Measurements from ENCODE around the gene LCMT1. TPM values are rescaled to one million over a fixed set of nuclear protein-coding genes. Genes with fewer than 3 reads are reported as not detected.

LCMT1 gene
- polyA plus RNA-seq, 3 donors = 27.2 to 34.2 (median 33.1) TPM

DNA sequence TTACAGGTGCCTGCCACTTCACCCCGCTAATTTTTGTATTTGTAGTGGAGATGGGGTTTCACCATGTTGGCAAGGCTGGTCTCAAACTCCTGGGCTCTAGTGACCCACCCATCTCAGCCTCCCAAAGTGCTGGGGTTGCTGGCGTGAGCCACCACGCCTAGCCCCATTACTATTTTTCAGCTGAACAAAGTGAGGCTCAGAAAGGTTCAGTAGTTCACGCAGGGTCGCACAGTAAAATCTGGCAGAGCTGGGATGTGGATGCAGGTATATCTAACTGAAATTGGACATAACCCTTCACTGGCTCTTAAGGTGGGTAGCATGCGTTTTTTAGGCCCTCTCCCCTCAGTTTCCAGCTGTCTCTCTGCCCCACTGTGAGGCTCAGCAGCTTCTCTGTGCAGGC lies 112.4 kb downstream of the LCMT1 start:
- Histone ChIP-seq H3K27ac (ENCODE audit: low read depth in 1 of 2, low read length in 2 of 2) (no peak overlapping the region), H3K9me3 (replicated peaks in 1 of 2; ENCODE audit: control insufficient read depth in 1 of 2, insufficient read depth in 1 of 2, low read length in 2 of 2) (no peaks in the 10 kb centered on the region), H4K20me1 (ENCODE audit: insufficient read depth, low read length) (no peaks in the 10 kb centered on the region), H3K4me1 (ENCODE audit: control insufficient read depth in 1 of 2, insufficient read depth in 2 of 2, low read length in 2 of 2) (no peaks in the 10 kb centered on the region), H3K4me2 (replicated peaks; ENCODE audit: extremely low read depth, low read length, poor library complexity, severe bottlenecking) (no peak overlapping the region), H2AFZ (ENCODE audit: insufficient read depth, low read depth, low read length, poor library complexity, severe bottlenecking) (no peak overlapping the region), H3K36me3 (replicated peaks in 1 of 2; ENCODE audit: control insufficient read depth in 1 of 2, insufficient read depth in 2 of 2, low read length in 2 of 2) (no peaks in the 10 kb centered on the region), H3K27me3 (ENCODE audit: control insufficient read depth in 2 of 2, insufficient read depth in 2 of 2, low read length in 2 of 2) (no peaks in the 10 kb centered on the region), H3K4me3 (replicated peaks in 1 of 3; ENCODE audit: low read depth in 2 of 3, low read length in 3 of 3) (no peak overlapping the region), H3K79me2 (ENCODE audit: insufficient read depth, low read length) (no peaks in the 10 kb centered on the region), H3K9ac (ENCODE audit: insufficient read depth, low read length, poor library complexity, severe bottlenecking) (no peak overlapping the region)
- Mint-ChIP-seq H3K9me3 (no peaks in the 10 kb centered on the region), H3K36me3 (no peaks in the 10 kb centered on the region), H3K4me3 (no peak overlapping the region), H3K27me3 (ENCODE audit: low read depth in 3 of 3) (peaks cover 0 to 3% (median 3%) of the 10 kb centered on the region in 3 donors), H3K4me1 (no peaks in the 10 kb centered on the region), H3K27ac (no peak overlapping the region)
- intact Hi-C loops (cut with micrococcal nuclease) = loop anchor here (2.0 to 10.0 kb wide), 3 partner anchors 99 to 169 kb away; no protein-coding TSS in a partner anchor
- TF ChIP-seq CTCF (IDR thresholded peaks at IDR 0.05) = no peak
- DNase-seq = no peak
- WGBS (ENCODE audit: insufficient coverage) = 64% methylated on average over 3 of the region's 6 CpGs

DNA sequence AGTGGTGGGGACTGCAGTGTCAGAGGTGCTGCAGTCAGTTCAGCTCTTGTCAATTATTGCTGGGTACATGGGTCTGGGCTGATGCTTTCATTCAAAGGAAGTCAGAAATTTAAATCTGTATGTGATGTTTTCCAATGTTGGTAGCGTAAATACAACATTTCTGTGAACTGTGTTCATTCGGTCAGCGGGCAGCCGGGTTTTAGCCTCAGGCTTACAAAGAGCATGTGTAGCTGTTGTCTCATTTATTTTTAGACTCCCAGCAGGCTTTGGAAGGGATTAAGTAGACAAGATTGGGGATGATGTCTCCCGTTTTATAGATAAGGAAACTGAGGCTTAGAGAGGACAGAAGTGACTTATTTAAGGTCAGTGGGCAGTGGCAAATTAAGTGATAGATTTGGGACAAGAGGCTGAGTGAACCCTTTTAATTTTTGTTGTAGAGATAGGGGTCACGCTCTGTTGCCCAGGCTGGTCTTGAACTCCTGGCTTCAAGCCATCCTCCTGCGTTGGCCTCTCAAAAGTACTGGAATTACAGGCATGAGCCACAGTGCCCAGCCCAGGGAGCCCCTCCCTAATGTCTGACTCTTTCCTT lies 113.3 kb downstream of the LCMT1 start:
- Mint-ChIP-seq H3K27ac (peak overlapping the region in 1 of 7 donors; percentile 12), H3K27me3 (ENCODE audit: low read depth in 3 of 3) (peaks cover 0 to 3% (median 3%) of the 10 kb centered on the region in 3 donors), H3K4me3 (no peak overlapping the region), H3K4me1 (no peaks in the 10 kb centered on the region), H3K9me3 (no peaks in the 10 kb centered on the region), H3K36me3 (no peaks in the 10 kb centered on the region)
- no peaks in the 10 kb centered on the region for H3K4me1 ChIP-seq (ENCODE audit: control insufficient read depth in 1 of 2, insufficient read depth in 2 of 2, low read length in 2 of 2)
- H2AFZ ChIP-seq (ENCODE audit: insufficient read depth, low read depth, low read length, poor library complexity, severe bottlenecking) = no peak overlapping the region
- H3K4me3 ChIP-seq (replicated peaks in 1 of 3; ENCODE audit: low read depth in 2 of 3, low read length in 3 of 3) = no peak overlapping the region
- intact Hi-C loops (cut with micrococcal nuclease) = loop anchor here (2.0 to 10.0 kb wide), 3 partner anchors 100 to 170 kb away; no protein-coding TSS in a partner anchor
- TF ChIP-seq CTCF (IDR thresholded peaks at IDR 0.05) = no peak
- H3K9ac ChIP-seq (ENCODE audit: insufficient read depth, low read length, poor library complexity, severe bottlenecking) = no peak overlapping the region
- no peak overlapping the region for H3K4me2 ChIP-seq (replicated peaks; ENCODE audit: extremely low read depth, low read length, poor library complexity, severe bottlenecking)
- WGBS (ENCODE audit: insufficient coverage) = 94% methylated on average over 6 of the region's 7 CpGs
- H3K27ac ChIP-seq (ENCODE audit: low read depth in 1 of 2, low read length in 2 of 2) = no peak overlapping the region
- no peaks in the 10 kb centered on the region for H3K79me2 ChIP-seq (ENCODE audit: insufficient read depth, low read length)
- H4K20me1 ChIP-seq (ENCODE audit: insufficient read depth, low read length) = no peaks in the 10 kb centered on the region
- no peaks in the 10 kb centered on the region for H3K27me3 ChIP-seq (ENCODE audit: control insufficient read depth in 2 of 2, insufficient read depth in 2 of 2, low read length in 2 of 2)
- no peaks in the 10 kb centered on the region for H3K36me3 ChIP-seq (replicated peaks in 1 of 2; ENCODE audit: control insufficient read depth in 1 of 2, insufficient read depth in 2 of 2, low read length in 2 of 2)
- no peaks in the 10 kb centered on the region for H3K9me3 ChIP-seq (replicated peaks in 1 of 2; ENCODE audit: control insufficient read depth in 1 of 2, insufficient read depth in 1 of 2, low read length in 2 of 2)
- no peak for DNase-seq

Small RNA genes within 50 kb of the gene (small RNA-seq; reads per million reads assigned to genes)
- gene RN7SL557P (ENCODE audit: insufficient read length, low read depth) = not detected

Other genes starting within 250 kb of the LCMT1 start
- 10 to 100 TPM; 26.5 to 65.5 (median 38.4) TPM for gene ARHGAP17, start 96.4 kb upstream of the LCMT1 start, polyA plus RNA-seq
- gene AQP8, start 105.2 kb downstream of the LCMT1 start, polyA plus RNA-seq = not detected
- gene ZKSCAN2, start 146.1 kb downstream of the LCMT1 start, polyA plus RNA-seq = under 1 TPM; 0.44 to 0.79 (median 0.56) TPM

Data from CD14-positive monocyte (primary cell).